Measurements from ENCODE around the gene GNAI3.

- TF ChIP-seq RAD21 (conservative IDR thresholded peaks at IDR 0.05 in 1 of 2, IDR thresholded peaks at IDR 0.05 in 1 of 2) (no peak), CTCF (IDR thresholded peaks at IDR 0.05) (no peak), JUNB (IDR thresholded peaks at IDR 0.05) (no peak), POLR2A (IDR thresholded peaks at IDR 0.05; ENCODE audit: low read length) (no peak), HEYL (CRISPR knock-in tag; IDR thresholded peaks at IDR 0.05) (no peak), POLR2AphosphoS2 (conservative IDR thresholded peaks at IDR 0.05; ENCODE audit: low read length) (no peak), CEBPB (IDR thresholded peaks at IDR 0.05) (no peak), CBX8 (IDR thresholded peaks at IDR 0.05) (no peak)
Observed at GRCh38 chr1:109569323-109569722, 20.9 kb downstream of the GNAI3 start.

All from A549 (cell line).